K562 (cell line): Measurements from ENCODE around the gene SPHK1. TPM values are rescaled to one million over a fixed set of nuclear protein-coding genes. Genes with fewer than 3 reads are reported as not detected.

Experiments
- ATAC-seq: fragments of 200-7000 bp; cut with Tn5 transposase; 3 replicates; pipeline ENCODE4 v1.9.1; 2020; ENCODE audit warnings: moderate library complexity
- BruUV-seq: library from RNA; stranded (reverse); fragments of 400-500 nt; replicated peaks from 2 replicates; lab custom pipeline; 2021; lab: Mats Ljungman, UMichigan
- CTCF ChIA-PET: fragments of 300-600 bp; formaldehyde crosslinking; extraction: SDS; loops from one replicate; lab custom pipeline; 2021; ENCODE audit warnings: low intra/inter-chr PET ratio; lab: Yijun Ruan, JAX
- POLR2A ChIA-PET: fragments of 300-600, 350-650 bp; sonication (Branson Sonifier 250); formaldehyde crosslinking; extraction: SDS; loops from one replicate; lab custom pipeline; 2021; ENCODE audit warnings: antibody characterized with exemption, inconsistent platforms; lab: Yijun Ruan, JAX
- DNase-seq, 4 experiments: peaks; one replicate each; pipeline versions ENCODE4 v3.0.0 to v3.0.0-alpha.2; 2011 to 2018; ENCODE audit warnings: low spot score in 3 of 4, mixed read lengths in 3 of 4; ENCODE audit errors: extremely low read depth in 1 of 4
- FAIRE-seq: peaks from 2 replicates; lab custom pipeline; 2011; peaks lifted over from hg19 to GRCh38; lab: Jason Lieb, UNC
- H2AFZ ChIP-seq: 2 replicates; pipeline ENCODE4 v1.6.0; 2011; ENCODE audit warnings: low read depth, low read length, control low read depth, inconsistent platforms
- H3K27ac ChIP-seq: fragments of 200-600 bp; 3 replicates; pipeline ENCODE4 v1.8.0; 2011; ENCODE audit warnings: low read depth, mild to moderate bottlenecking, control low read depth, inconsistent platforms, low read length, moderate library complexity, mixed read lengths; ENCODE audit errors: extremely low read depth
- H3K27me3 ChIP-seq, 2 experiments: fragments of 300-600 bp in 1 of 2; 2 replicates in 1 of 2; 3 replicates in 1 of 2; pipeline versions ENCODE4 v1.6.0 to v1.8.0; 2011; ENCODE audit warnings: inconsistent platforms in 2 of 2, low read length in 2 of 2, mild to moderate bottlenecking in 1 of 2, mixed read lengths in 1 of 2, moderate library complexity in 1 of 2; ENCODE audit not compliant: control insufficient read depth in 2 of 2, insufficient read depth in 2 of 2
- H3K36me3 ChIP-seq: fragments of 300-600 bp; 3 replicates; pipeline ENCODE4 v1.8.0; 2011; ENCODE audit warnings: mild to moderate bottlenecking, low read length, inconsistent platforms; ENCODE audit not compliant: control insufficient read depth, insufficient read depth
- H3K4me1 ChIP-seq, 2 experiments: fragments of 200-600 bp in 1 of 2; replicated peaks in 1 of 2; 2 replicates in 1 of 2; 3 replicates in 1 of 2; pipeline versions ENCODE4 v1.5.1 to v1.8.0; 2011; ENCODE audit warnings: inconsistent platforms in 2 of 2, low read length in 2 of 2, mild to moderate bottlenecking in 1 of 2, mixed read lengths in 1 of 2, moderate library complexity in 1 of 2; ENCODE audit not compliant: control insufficient read depth in 2 of 2, insufficient read depth in 2 of 2
- H3K4me2 ChIP-seq: 2 replicates; pipeline ENCODE4 v1.6.1; 2011; ENCODE audit warnings: low read length, control low read depth, inconsistent platforms, mixed read lengths; ENCODE audit not compliant: insufficient read depth
- H3K4me3 ChIP-seq: fragments of 200-600 bp; sonication (generic), shearing (Covaris generic); 2 replicates; pipeline ENCODE4 v1.5.1; 2016; ENCODE audit warnings: control low read depth, inconsistent platforms
- H3K79me2 ChIP-seq: fragments of 200-600 bp; 3 replicates; pipeline ENCODE4 v1.8.0; 2011; ENCODE audit warnings: low read length, inconsistent platforms; ENCODE audit not compliant: control insufficient read depth, insufficient read depth
- H3K9ac ChIP-seq, 2 experiments: 2 replicates each; pipeline versions ENCODE4 v1.6.0 to v1.6.1; 2011; ENCODE audit warnings: low read depth in 2 of 2, low read length in 2 of 2, control low read depth in 1 of 2, inconsistent platforms in 1 of 2, mild to moderate bottlenecking in 1 of 2, mixed read lengths in 1 of 2; ENCODE audit not compliant: insufficient read depth in 1 of 2
- H3K9me1 ChIP-seq: one replicate; pipeline ENCODE4 v1.6.0; 2011; ENCODE audit warnings: inconsistent platforms, mild to moderate bottlenecking, low read length, moderate library complexity; ENCODE audit not compliant: control insufficient read depth, insufficient read depth
- H3K9me3 ChIP-seq: replicated peaks from 2 replicates; pipeline ENCODE4 v1.5.1; 2011; ENCODE audit warnings: low read depth, low read length, inconsistent platforms; ENCODE audit not compliant: control insufficient read depth, insufficient read depth
- H4K20me1 ChIP-seq: replicated peaks from 2 replicates; pipeline ENCODE4 v1.6.1; 2011; ENCODE audit warnings: low read length, inconsistent platforms, mixed read lengths; ENCODE audit not compliant: control insufficient read depth, insufficient read depth
- CAMTA2 ChIP-seq: fragments of 250-450 bp; sonication (Bioruptor Pico); conservative IDR thresholded peaks from 2 replicates; pipeline ENCODE4 v1.5.1; 2022
- FOS ChIP-seq: IDR thresholded peaks from 3 replicates; pipeline ENCODE4 v1.6.1; 2011; ENCODE audit not compliant: insufficient read length; ENCODE audit errors: extremely low read depth
- FOXK2 ChIP-seq, 2 experiments: fragments of 450-650 bp; IDR thresholded peaks in 1 of 2; conservative IDR thresholded peaks in 1 of 2; 2 replicates each; pipeline ENCODE4 v1.6.1; 2016; ENCODE audit warnings: low read depth in 2 of 2, mild to moderate bottlenecking in 1 of 2
- HMGN3 ChIP-seq: IDR thresholded peaks from 2 replicates; pipeline ENCODE4 v1.6.1; 2011; ENCODE audit warnings: borderline replicate concordance, low read depth, mild to moderate bottlenecking, mixed read lengths, low read length; ENCODE audit not compliant: insufficient read length; ENCODE audit errors: extremely low read depth
- KDM5B ChIP-seq: fragments of 200-600 bp; sonication (generic); IDR thresholded peaks from 2 replicates; pipeline ENCODE4 v1.6.1; 2012; ENCODE audit warnings: low read depth, mild to moderate bottlenecking, moderate library complexity, low read length, control low read depth, inconsistent platforms; ENCODE audit not compliant: insufficient replicate concordance
- MTF1 ChIP-seq: fragments of 250-450 bp; sonication (Bioruptor Pico); IDR thresholded peaks from 2 replicates; pipeline ENCODE4 v1.9.0; 2021; ENCODE audit warnings: moderate library complexity, mild to moderate bottlenecking, inconsistent platforms, borderline replicate concordance
- NFIC ChIP-seq: fragments of 450-650 bp; IDR thresholded peaks from 2 replicates; pipeline ENCODE4 v1.6.1; 2017; ENCODE audit warnings: mild to moderate bottlenecking, inconsistent platforms
- RFX5 ChIP-seq: IDR thresholded peaks from 2 replicates; pipeline ENCODE4 v1.6.1; 2011; ENCODE audit warnings: low read depth, mild to moderate bottlenecking, improper control_type of control experiment, low read length
- SRSF1 ChIP-seq: fragments of 200-400 bp; formaldehyde crosslinking; IDR thresholded peaks from 2 replicates; pipeline ENCODE4 v1.6.1; 2017; ENCODE audit warnings: mild to moderate bottlenecking, low read depth, low read length, moderate library complexity
- TCF15 ChIP-seq: fragments of 250-450 bp; sonication (Bioruptor Pico); IDR thresholded peaks from 2 replicates; pipeline ENCODE4 v1.8.0; 2022; ENCODE audit warnings: moderate library complexity, mild to moderate bottlenecking, inconsistent platforms
- ZNF57 ChIP-seq: fragments of 450-650 bp; formaldehyde crosslinking; IDR thresholded peaks from 2 replicates; pipeline ENCODE4 v1.4.0; 2020; ENCODE audit warnings: mild to moderate bottlenecking, moderate library complexity
- ZNF696 ChIP-seq: fragments of 250-450 bp; sonication (Bioruptor Pico); conservative IDR thresholded peaks from 2 replicates; pipeline ENCODE4 v1.4.0; 2020; ENCODE audit warnings: mild to moderate bottlenecking, moderate library complexity
- ZNF77 ChIP-seq: fragments of 250-450 bp; sonication (Bioruptor Pico); IDR thresholded peaks from 2 replicates; pipeline ENCODE4 v1.5.0; 2020
- WGBS: fragments of 100-300 bp; shearing (Covaris generic); methylation state at CpG from one replicate; pipeline ENCODE4 v1.1.6; 2016; ENCODE audit warnings: low coverage, mixed read lengths; ENCODE audit not compliant: insufficient coverage; ENCODE audit errors: missing lambda C conversion rate; 5-methylcytosine and 5-hydroxymethylcytosine counted together
- in situ Hi-C: fragments of 300-500 bp; cut with MboI; formaldehyde crosslinking; loops from 4 replicates; pipeline ENCODE4 v1.15.0; 2018; ENCODE audit warnings: inconsistent platforms, mixed read lengths
- intact Hi-C: fragments of 100-400 bp; cut with micrococcal nuclease; formaldehyde crosslinking; loops from 2 replicates; pipeline ENCODE4 v1.14.2; 2022
- polyA plus RNA-seq, 8 experiments: library from polyadenylated mRNA; depleted of rRNA in 4 of 8; stranded (reverse) in 5 of 8; unstranded in 3 of 8; fragments of >200 nt; fragmentation: Nextera tagmentation in 2 of 8; fragmentation: Illumina TruSeq in 1 of 8; extraction: Ambion mirVana in 2 of 8; extraction: Trizol in 1 of 8; gene quantifications; 2 replicates each; pipeline versions ENCODE4 v1.2.1 to v1.2.3, GENCODE V29; 2011 to 2014; ENCODE audit warnings: inconsistent platforms in 1 of 8, missing spikeins in 1 of 8
- total RNA-seq, 7 experiments: library from RNA; depleted of rRNA in 6 of 7; stranded (reverse); fragments of >200 nt in 6 of 7; fragmentation: Illumina TruSeq in 2 of 7; extraction: Trizol in 2 of 7; gene quantifications; 2 replicates each; pipeline versions ENCODE4 v1.2.1 to v1.2.3, GENCODE V29; 2011 to 2021; ENCODE audit warnings: low replicate concordance in 1 of 7
- TF ChIP-seq, protein P1 (sequence below): fragments of 450-650 bp; IDR thresholded peaks from 2 replicates; pipeline ENCODE4 v1.6.1; 2016; ENCODE audit warnings: borderline replicate concordance
- TF ChIP-seq, protein P2 (sequence below): fragments of 450-650 bp; IDR thresholded peaks from 2 replicates; pipeline ENCODE4 v1.6.1; 2018; ENCODE audit warnings: mild to moderate bottlenecking, low read depth; ENCODE audit not compliant: partially characterized antibody
- TF ChIP-seq, protein P3 (sequence below), 3 experiments: IDR thresholded peaks in 2 of 3; conservative IDR thresholded peaks in 1 of 3; 2 replicates each; pipeline ENCODE4 v1.5.1; 2011 to 2012; ENCODE audit warnings: low read length in 3 of 3, mild to moderate bottlenecking in 3 of 3, control low read depth in 2 of 3, improper control_type of control experiment in 1 of 3, inconsistent platforms in 1 of 3, low read depth in 1 of 3, mixed read lengths in 1 of 3, moderate library complexity in 1 of 3; ENCODE audit not compliant: insufficient read depth in 2 of 3

SPHK1 gene
- total and polyA plus RNA-seq, 9 of the 15 experiments (the other 6 are each of a cell fraction or from before 2014, with no cell fraction given) = 0.21 to 60.3 (median 14.5) TPM

DNA sequence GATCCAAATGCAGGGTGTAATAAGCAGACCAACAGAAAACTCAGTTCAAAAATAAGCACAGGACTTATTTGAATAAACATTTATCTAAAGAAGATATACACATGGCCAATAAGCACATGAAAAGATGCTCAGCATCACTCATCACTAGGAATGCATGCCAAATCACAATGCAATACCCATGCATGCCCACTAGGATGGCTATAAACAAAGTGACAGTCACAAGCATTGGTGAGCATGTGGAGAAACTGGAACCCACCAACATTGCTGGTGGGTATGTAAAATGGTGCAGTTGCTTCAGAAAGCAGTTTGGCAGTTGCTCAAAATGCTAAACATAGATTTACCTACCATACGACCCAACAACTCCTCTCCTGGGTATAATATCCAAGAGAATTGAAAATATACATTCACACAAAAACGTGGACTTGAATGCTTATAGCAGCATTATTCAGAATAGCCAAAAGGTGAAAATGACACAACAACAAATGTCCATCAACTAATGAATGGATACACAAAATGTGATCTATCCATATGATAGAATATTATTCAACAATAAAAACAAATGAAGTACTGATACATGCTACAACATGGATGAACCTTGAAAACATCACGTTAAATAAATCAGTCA, 48.4 kb downstream of the SPHK1 start:
- Histone ChIP-seq H3K79me2 (peaks cover 59% of the 10 kb centered on the region), H4K20me1 (peaks cover 16% of the 10 kb centered on the region; the same call in 1 of the 2 replicates), H3K9me1 (no peaks in the 10 kb centered on the region), H3K27ac (no peak overlapping the region), H2AFZ (no peak overlapping the region), H3K36me3 (peaks cover 4% of the 10 kb centered on the region; the same call in 2 of the 3 replicates), H3K27me3 (no peaks in the 10 kb centered on the region), H3K9me3 (no peaks in the 10 kb centered on the region), H3K9ac (no peak overlapping the region), H3K4me2 (no peak overlapping the region), H3K4me1 (no peaks in the 10 kb centered on the region; a peak in 2 of 5 replicates), H3K4me3 (no peak overlapping the region)
- intact Hi-C loops = no loop called here
- in situ Hi-C loops = no loop called here
- DNase-seq = no peak
- BruUV-seq = no TSS peak
- WGBS = 65% methylated on average over 3 of the region's 3 CpGs
- FAIRE-seq = peak; percentile 74
- ChIA-PET POLR2A (no interaction called here), CTCF (no interaction called here)
- ATAC-seq = 0 out of 3 replicates have a peak, but pooled peaks have one; percentile 59
- TF ChIP-seq TCF15 (CRISPR knock-in tag) (no peak), MTF1 (no peak), ZNF696 (CRISPR knock-in tag) (no peak), SRSF1 (no peak), FOS (no peak), ZNF57 (CRISPR knock-in tag) (no peak), KDM5B (no peak), RFX5 (peak; percentile 78; the same call in 1 of the 2 replicates), ZNF77 (no peak), CAMTA2 (no peak), HMGN3 (no peak), NFIC (peak; percentile 22; the same call in 1 of the 2 replicates), FOXK2 (conservative IDR thresholded peaks at IDR 0.05 in 1 of 2, IDR thresholded peaks at IDR 0.05 in 1 of 2; ENCODE audit: low read depth in 2 of 2) (no peak)
- TF ChIP-seq, protein P1, sequence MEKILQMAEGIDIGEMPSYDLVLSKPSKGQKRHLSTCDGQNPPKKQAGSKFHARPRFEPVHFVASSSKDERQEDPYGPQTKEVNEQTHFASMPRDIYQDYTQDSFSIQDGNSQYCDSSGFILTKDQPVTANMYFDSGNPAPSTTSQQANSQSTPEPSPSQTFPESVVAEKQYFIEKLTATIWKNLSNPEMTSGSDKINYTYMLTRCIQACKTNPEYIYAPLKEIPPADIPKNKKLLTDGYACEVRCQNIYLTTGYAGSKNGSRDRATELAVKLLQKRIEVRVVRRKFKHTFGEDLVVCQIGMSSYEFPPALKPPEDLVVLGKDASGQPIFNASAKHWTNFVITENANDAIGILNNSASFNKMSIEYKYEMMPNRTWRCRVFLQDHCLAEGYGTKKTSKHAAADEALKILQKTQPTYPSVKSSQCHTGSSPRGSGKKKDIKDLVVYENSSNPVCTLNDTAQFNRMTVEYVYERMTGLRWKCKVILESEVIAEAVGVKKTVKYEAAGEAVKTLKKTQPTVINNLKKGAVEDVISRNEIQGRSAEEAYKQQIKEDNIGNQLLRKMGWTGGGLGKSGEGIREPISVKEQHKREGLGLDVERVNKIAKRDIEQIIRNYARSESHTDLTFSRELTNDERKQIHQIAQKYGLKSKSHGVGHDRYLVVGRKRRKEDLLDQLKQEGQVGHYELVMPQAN = no peak
- TF ChIP-seq, protein P2, sequence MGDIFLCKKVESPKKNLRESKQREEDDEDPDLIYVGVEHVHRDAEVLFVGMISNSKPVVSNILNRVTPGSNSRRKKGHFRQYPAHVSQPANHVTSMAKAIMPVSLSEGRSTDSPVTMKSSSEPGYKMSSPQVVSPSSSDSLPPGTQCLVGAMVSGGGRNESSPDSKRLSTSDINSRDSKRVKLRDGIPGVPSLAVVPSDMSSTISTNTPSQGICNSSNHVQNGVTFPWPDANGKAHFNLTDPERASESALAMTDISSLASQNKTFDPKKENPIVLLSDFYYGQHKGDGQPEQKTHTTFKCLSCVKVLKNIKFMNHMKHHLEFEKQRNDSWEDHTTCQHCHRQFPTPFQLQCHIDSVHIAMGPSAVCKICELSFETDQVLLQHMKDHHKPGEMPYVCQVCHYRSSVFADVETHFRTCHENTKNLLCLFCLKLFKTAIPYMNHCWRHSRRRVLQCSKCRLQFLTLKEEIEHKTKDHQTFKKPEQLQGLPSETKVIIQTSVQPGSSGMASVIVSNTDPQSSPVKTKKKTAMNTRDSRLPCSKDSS = no peak
- TF ChIP-seq, protein P3, sequence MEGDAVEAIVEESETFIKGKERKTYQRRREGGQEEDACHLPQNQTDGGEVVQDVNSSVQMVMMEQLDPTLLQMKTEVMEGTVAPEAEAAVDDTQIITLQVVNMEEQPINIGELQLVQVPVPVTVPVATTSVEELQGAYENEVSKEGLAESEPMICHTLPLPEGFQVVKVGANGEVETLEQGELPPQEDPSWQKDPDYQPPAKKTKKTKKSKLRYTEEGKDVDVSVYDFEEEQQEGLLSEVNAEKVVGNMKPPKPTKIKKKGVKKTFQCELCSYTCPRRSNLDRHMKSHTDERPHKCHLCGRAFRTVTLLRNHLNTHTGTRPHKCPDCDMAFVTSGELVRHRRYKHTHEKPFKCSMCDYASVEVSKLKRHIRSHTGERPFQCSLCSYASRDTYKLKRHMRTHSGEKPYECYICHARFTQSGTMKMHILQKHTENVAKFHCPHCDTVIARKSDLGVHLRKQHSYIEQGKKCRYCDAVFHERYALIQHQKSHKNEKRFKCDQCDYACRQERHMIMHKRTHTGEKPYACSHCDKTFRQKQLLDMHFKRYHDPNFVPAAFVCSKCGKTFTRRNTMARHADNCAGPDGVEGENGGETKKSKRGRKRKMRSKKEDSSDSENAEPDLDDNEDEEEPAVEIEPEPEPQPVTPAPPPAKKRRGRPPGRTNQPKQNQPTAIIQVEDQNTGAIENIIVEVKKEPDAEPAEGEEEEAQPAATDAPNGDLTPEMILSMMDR (IDR thresholded peaks at IDR 0.05 in 2 of 3, conservative IDR thresholded peaks at IDR 0.05 in 1 of 3; ENCODE audit: insufficient read depth in 2 of 3, low read depth in 1 of 3, low read length in 3 of 3) = peak; percentile 15 to 41 (median 30); a peak in 4 of 6 replicates
